GM13976 (cell line): ENCODE data around the gene SNCB.

Experiments used
- DNase-seq: peaks from one replicate; pipeline ENCODE4 v3.0.0; 2012; ENCODE audit warnings: low spot score
- in situ Hi-C: fragments of 300-500 bp; cut with MboI; formaldehyde crosslinking; loops from one replicate; pipeline ENCODE4 v1.12.0; 2022; ENCODE audit warnings: low sequenced_read_pairs, mixed read lengths, inconsistent platforms; ENCODE audit not compliant: unreplicated experiment
- TF ChIP-seq, protein P1 (sequence below): IDR thresholded peaks from 2 replicates; pipeline ENCODE4 v1.5.1; 2012; ENCODE audit warnings: borderline replicate concordance, mild to moderate bottlenecking; ENCODE audit not compliant: insufficient read depth; ENCODE audit errors: extremely low read depth, missing control alignments, control extremely low read depth

Gene SNCB

DNA sequence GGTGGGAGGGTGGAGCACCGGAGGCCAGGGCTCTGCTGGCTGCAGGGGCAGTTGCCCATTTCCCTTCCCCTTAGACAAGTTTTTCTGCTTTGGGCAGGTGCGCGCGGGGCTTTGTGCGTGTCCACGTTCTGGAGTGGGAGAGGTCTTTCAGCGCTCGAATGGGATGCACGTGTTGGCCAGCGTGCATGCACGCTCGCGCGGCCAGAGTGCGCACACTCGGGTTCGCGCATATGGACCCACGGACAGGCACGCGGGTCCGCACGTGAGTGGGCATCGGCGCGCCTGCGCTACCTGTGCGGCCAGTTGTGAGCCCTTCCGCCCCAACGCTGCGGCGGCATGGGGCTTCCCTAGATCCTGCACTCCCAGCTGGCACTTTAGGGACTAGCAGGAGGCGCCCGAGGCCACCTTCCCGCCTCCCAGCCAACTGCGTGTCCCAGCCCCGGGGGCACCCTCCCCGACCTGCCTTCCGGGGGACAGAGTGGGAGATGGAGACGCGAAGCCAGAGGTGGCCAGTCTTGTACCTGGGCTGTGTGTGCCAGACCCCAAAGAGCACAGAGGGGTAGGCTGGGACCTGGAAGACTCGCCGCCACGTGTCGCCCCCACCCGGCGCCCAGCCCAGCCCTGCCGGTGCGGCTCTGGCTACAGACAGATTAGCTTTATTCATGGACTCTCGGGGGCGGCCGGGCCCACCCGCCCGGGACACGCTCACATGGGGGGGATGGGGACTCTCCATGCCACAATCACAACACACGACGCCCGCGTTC is 10.6 kb downstream of the SNCB start:
- DNase-seq, result no peak
- in situ Hi-C loops, result no loop called here
- TF ChIP-seq, protein P1, sequence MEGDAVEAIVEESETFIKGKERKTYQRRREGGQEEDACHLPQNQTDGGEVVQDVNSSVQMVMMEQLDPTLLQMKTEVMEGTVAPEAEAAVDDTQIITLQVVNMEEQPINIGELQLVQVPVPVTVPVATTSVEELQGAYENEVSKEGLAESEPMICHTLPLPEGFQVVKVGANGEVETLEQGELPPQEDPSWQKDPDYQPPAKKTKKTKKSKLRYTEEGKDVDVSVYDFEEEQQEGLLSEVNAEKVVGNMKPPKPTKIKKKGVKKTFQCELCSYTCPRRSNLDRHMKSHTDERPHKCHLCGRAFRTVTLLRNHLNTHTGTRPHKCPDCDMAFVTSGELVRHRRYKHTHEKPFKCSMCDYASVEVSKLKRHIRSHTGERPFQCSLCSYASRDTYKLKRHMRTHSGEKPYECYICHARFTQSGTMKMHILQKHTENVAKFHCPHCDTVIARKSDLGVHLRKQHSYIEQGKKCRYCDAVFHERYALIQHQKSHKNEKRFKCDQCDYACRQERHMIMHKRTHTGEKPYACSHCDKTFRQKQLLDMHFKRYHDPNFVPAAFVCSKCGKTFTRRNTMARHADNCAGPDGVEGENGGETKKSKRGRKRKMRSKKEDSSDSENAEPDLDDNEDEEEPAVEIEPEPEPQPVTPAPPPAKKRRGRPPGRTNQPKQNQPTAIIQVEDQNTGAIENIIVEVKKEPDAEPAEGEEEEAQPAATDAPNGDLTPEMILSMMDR, result no peak

DNA sequence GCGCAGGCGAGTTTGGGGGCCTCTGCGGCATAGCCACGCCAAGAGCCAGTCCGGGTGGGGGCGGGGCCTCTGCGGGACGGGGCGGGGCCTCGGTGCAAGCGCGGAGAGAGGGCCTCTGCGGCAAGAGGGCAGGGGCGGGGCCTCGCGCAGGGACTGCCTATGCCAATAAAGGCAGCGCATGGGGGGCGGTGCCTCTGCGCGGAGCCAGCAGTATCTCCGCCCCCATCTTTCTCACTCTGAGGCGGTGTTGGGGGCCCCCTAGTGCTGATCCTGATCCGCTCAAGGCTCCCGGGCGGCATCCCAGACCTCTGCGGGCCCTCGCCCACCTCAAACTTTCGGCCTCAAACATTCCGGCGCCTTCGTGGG is 11.1 kb downstream of the SNCB start:
- in situ Hi-C loops, result no loop called here
- peak; percentile 93 for DNase-seq
- TF ChIP-seq, protein P1, result peak; percentile 5

DNA sequence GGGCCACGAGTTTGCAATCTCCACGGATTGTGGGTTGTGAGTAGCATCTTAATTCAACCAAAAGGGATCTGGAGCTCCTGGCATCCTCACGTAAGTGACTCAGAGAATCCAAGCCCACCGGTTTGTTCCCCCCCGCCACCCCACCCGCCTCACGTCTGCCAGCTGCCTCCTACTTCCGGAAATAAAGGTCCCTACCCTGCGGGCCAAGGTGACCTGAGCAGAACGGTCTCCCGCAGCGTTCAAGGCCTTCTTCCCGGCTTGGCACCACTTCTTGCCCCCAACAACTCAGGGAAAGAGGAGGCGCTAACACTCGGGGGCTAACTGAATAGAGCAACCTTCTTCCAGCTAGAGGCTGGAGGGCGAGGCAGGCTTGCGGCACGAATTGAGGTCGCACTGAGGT is 11.6 kb downstream of the SNCB start:
- TF ChIP-seq, protein P1, result no peak
- no peak for DNase-seq
- in situ Hi-C loops, result no loop called here

DNA sequence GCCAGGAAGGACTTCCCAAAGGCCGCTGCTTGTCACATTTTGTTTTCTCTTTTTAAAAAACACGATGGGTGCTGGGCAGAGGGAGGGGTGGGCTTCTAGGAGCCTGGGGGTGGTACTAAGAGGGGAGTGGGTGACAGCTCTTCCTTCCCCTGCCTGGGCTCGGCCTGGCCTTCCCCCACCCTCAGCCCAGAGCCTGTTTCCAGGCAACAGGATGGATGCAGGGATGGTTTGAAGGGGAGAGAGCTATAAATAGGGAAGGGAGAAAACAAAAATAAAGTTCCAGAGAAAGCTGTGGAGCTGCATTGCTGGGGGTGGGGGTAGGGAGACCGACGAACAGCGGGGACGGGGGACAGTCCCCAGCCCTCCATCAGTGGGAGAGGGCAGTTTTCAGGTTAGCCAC is 13.8 kb downstream of the SNCB start:
- in situ Hi-C loops, result no loop called here
- no peak for DNase-seq
- TF ChIP-seq, protein P1, result no peak

DNA sequence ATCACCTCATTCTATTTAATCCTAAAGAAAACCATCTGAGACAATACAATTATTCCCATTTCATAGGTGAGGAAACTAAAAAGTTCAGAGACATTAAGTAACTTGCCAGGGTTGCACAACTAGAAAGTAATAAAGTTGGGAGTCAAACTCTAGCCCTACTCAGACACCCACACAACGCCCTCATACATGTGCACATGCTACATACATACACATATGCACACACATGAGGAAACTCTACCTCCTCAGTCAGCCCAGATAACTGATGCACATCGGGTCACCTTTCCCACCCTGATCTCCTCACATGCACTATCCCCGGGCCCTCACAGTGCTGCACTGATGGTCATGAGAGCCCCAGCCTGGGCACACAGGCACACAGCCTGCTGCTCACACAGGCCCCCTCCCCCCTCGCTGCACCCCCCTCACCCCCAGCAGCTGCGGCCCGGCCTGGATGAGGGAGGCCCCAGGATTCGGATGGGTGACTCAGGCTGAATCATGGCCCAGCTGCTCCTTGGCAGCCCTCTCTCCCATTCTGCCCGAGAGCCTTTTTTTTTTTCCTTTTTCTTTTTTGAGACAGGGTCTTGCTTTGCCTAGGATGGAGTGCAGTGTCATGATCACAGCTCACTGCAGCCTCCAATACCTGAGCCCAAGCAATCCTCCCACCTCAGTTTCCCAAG is 15.4 kb downstream of the SNCB start:
- TF ChIP-seq, protein P1, result no peak
- in situ Hi-C loops, result no loop called here
- DNase-seq, result no peak

DNA sequence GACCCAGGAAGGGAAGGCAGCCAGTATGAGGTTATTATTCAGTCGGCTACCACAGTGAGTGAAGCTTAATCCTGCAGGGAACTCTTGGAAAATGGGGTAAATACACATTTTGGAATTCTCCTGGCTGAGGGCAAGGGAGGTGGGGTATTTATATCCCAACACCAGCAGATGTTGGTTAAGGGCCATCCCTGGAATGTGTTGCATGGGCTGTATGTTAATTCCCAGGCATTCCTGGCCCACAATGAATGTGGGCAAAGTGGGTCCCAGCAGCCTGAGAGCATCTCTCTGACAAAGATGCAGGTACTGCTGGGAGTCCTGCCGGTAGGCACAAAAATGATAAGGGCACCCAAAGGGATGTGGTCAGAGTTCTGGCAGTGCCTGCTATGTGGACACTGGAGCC is 17.5 kb downstream of the SNCB start:
- TF ChIP-seq, protein P1, result no peak
- DNase-seq, result no peak
- in situ Hi-C loops, result no loop called here
